ENCODE data around the gene ETV3. TPM values are rescaled to one million over a fixed set of nuclear protein-coding genes. Genes with fewer than 3 reads are reported as not detected.

ETV3 gene
- total RNA-seq, 1 experiment from 2014 or later: 21.2 TPM

- H3K36me3 ChIP-seq (ENCODE audit: control insufficient read depth in 1 of 2, insufficient read depth in 2 of 2, low read length in 2 of 2): no peaks in the 10 kb centered on the region
- no peaks in the 10 kb centered on the region for H4K20me1 ChIP-seq (ENCODE audit: insufficient read depth)
- H2AFZ ChIP-seq (ENCODE audit: low read depth, low read length, poor library complexity, severe bottlenecking): no peak overlapping the region
- no TSS peak for BruUV-seq (replicated peaks)
- H3K4me1 ChIP-seq (ENCODE audit: control insufficient read depth in 1 of 2, insufficient read depth in 2 of 2, low read length in 2 of 2): peaks cover 8 to 29% of the 10 kb centered on the region in 2 experiments; a peak in 3 of 4 replicates
- no peaks in the 10 kb centered on the region for H3K9me3 ChIP-seq (ENCODE audit: control insufficient read depth in 1 of 2, insufficient read depth in 1 of 2, low read depth in 1 of 2, low read length in 2 of 2)
- no peak overlapping the region for H3K9ac ChIP-seq (ENCODE audit: low read length)
- ChIA-PET CTCF (interaction anchor here (1.1 to 5.8 kb wide), 3 partner anchors 62 to 83 kb away, joined by 3 to 140 read pairs (median 6); no protein-coding TSS in a partner anchor), RAD21 (ENCODE audit: low non-redundant PET in 1 of 2, low total read pairs in 2 of 2, uncharacterized antibody in 2 of 2, unreplicated experiment in 2 of 2) (interaction anchor here (3.3 to 3.6 kb wide), 2 partner anchors 67 kb away, joined by 22 to 30 read pairs; no protein-coding TSS in a partner anchor), POLR2A (no interaction called here)
- ATAC-seq (no peak), DNase-seq (ENCODE audit: low read depth, low spot score) (no peak)
- H3K27me3 ChIP-seq (ENCODE audit: insufficient read depth, low read length): no peaks in the 10 kb centered on the region
- H3K27ac ChIP-seq (ENCODE audit: low read depth, low read length): no peak overlapping the region
- H3K4me2 ChIP-seq (ENCODE audit: low read length): no peak overlapping the region
- H3K4me3 ChIP-seq (replicated peaks in 1 of 2; ENCODE audit: low read depth in 1 of 2, low read length in 2 of 2): no peak overlapping the region
- H3K9me2 ChIP-seq (ENCODE audit: insufficient read depth): no peaks in the 10 kb centered on the region
- TF ChIP-seq CEBPB (IDR thresholded peaks at IDR 0.05; ENCODE audit: low read depth): no peak
- TF ChIP-seq POLR2AphosphoS5 (IDR thresholded peaks at IDR 0.05; ENCODE audit: low read depth, low read length): no peak
- no peak for TF ChIP-seq ELF1 (IDR thresholded peaks at IDR 0.05; ENCODE audit: borderline replicate concordance, low read depth)
- TF ChIP-seq SP1 (IDR thresholded peaks at IDR 0.05; ENCODE audit: low read depth): no peak
- no peak for TF ChIP-seq ZBTB33 (IDR thresholded peaks at IDR 0.05; ENCODE audit: extremely low read depth, insufficient replicate concordance, low read length)
- no peak for TF ChIP-seq REST (IDR thresholded peaks at IDR 0.05; ENCODE audit: low read depth)
- TF ChIP-seq EZH2phosphoT487 (IDR thresholded peaks at IDR 0.05; ENCODE audit: borderline replicate concordance): no peak
- TF ChIP-seq JUND (IDR thresholded peaks at IDR 0.05): no peak
- TF ChIP-seq ZFX (IDR thresholded peaks at IDR 0.05): no peak
- TF ChIP-seq TCF7L2 (IDR thresholded peaks at IDR 0.05; ENCODE audit: borderline replicate concordance, extremely low read depth, insufficient read depth, insufficient read length): no peak
- no peak for TF ChIP-seq SIN3A (IDR thresholded peaks at IDR 0.05; ENCODE audit: low read depth)
- TF ChIP-seq YY1 (IDR thresholded peaks at IDR 0.05; ENCODE audit: extremely low read depth, insufficient replicate concordance, low read depth, low read length): no peak
- no peak for TF ChIP-seq CTCF (IDR thresholded peaks at IDR 0.05 in 2 of 3, conservative IDR thresholded peaks at IDR 0.05 in 1 of 3; ENCODE audit: borderline replicate concordance in 1 of 3, insufficient read depth in 1 of 3, low read depth in 2 of 3, low read length in 2 of 3)
- TF ChIP-seq POLR2A (IDR thresholded peaks at IDR 0.05; ENCODE audit: borderline replicate concordance, extremely low read depth, insufficient read depth, insufficient read length): no peak
- no peak for TF ChIP-seq MAX (IDR thresholded peaks at IDR 0.05)
- TF ChIP-seq CBX3 (IDR thresholded peaks at IDR 0.05; ENCODE audit: low read depth): no peak
- no peak for TF ChIP-seq ZNF274 (IDR thresholded peaks at IDR 0.05; ENCODE audit: low read depth, low read length)
- intact Hi-C loops (cut with micrococcal nuclease): no loop called here
- H3K79me2 ChIP-seq (ENCODE audit: insufficient read depth, low read length): no peaks in the 10 kb centered on the region
Measured at GRCh38 chr1:157157501-157158190, 19.5 kb upstream of the ETV3 start.
